Endometrium (tissue), 2 donors: ENCODE results near the gene NLN.
"Not testable (repeated sequence)": the region's sequence is repeated elsewhere in the genome, so short reads cannot be mapped to it uniquely, and the experiment has no call there.

Experiments used
- FAIRE-seq: peaks from 2 replicates; lab custom pipeline; 2012; peaks lifted over from hg19 to GRCh38; lab: Jason Lieb, UNC
- donor health status: control.
- donor health status: control.

Gene NLN

DNA sequence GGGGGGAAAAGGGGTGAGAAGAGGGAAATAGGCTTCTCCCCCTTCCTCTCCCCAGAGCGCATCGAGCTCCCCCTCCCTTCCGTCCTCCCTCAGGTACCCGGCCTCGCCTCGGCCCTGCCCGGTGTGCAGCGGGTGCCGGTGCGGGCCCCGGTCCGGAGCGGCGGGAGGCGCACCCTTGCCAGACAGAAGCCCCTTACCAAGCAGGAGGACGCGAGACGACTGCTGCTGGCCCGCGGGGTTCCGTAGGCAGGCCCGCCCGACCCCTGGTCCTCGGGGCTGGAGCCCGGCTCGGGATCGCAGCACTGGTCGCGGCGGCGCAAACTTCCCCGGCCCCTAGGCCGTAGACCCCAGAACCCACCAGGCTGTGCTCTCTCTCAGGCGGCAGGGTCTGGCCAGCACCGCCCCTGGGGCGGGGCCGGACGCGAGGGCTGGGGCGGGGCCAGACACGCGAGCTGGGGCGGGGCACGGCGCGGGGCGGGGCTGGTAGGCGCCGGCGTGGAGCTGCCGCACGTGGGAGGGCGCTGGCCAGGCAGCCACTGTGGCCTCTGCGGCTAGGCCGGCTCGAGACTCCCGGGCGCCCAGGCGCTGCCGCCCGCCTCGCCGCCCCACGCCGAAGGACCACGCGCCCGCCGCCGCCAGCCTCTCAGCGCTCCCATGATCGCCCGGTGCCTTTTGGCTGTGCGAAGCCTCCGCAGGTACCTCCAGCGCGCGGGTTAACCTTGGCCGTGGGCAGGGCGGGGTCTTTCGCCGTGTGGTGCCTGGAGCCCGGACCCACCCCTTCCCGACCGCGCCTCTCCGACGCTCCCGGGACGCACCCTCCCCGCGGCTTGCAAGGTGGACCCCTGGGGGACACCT, at the start of gene NLN, which contains the start of gene SGTB:
Gene NLN (plus strand): TSS at position 486 of the 855 bp plus-strand sequence. CDS start 169 bp downstream, at position 655.
Gene SGTB (minus strand): TSS at position 390 of the 855 bp plus-strand sequence. CDS start 1,302 bp downstream, outside the sequence.
- FAIRE-seq, result no peak

- FAIRE-seq, result no peak
Measured at GRCh38 chr5:65672796-65673195, 49.2 kb upstream of the NLN start.

- no peak for FAIRE-seq
Measured at GRCh38 chr5:65674749-65675148, 47.3 kb upstream of the NLN start.

DNA sequence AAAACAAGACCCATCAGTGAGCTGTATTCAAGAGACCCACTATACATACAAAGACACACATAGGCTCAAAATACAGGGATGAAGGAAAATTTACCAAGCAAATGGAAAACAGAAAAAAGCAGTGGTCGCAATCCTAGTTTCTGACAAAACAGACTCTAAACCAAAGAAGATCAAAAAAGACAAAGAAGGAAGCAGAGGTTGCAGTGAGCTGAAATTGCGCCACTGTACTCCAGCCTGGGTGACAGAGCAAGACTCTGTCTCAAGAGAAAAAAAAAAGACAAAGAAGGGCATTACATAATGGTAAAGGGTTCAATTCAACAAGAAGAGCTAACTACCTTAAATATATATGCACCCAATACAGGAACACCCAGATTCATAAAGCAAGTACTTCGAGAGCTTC, 45.9 kb upstream of the NLN start:
- FAIRE-seq, result not testable (repeated sequence)

GRCh38 chr5:65682148-65682547, 39.9 kb upstream of the NLN start:
- FAIRE-seq, result no peak

DNA sequence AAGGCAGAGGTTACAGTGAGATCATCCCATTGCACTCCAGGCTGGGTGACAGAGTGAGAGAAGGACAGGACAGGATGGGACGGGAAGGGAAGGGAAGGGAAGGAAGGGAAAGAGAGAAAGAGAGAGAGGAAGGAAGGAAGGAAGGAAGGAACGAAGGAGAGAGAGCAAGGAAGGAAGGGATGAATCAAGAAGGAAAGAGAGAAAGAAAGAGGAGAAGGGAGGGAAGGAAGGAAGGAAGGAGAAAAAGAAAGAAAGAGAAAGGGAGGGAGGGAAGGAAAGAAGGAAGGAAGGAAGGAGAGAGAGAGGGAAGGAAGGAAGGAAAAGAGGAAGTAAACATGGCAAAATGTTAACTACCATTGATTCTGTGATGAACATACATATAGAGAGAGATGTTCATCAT, 28.9 kb upstream of the NLN start:
- FAIRE-seq, result no peak

GRCh38 chr5:65695162-65695755, 26.7 kb upstream of the NLN start:
- no peak for FAIRE-seq

DNA sequence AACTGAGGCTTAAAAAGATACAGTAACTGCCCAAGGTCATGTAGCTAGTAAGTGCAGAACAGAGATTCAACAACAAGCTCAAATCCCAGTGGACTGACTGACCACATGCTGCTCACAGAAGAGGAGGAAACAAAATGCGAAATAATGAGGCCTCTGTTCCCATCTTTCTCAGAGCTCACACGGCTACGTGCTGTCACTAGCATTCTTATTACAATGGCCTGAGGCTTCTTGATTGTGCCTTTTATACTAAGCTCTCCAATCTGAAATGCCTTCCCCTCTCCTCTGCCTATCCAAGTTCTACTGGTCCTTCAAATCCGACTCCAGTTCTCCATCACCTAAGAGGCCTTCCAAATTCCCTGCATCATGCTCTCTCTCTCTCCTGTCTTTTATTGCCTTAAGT, 26.1 kb upstream of the NLN start:
- FAIRE-seq, result no peak

DNA sequence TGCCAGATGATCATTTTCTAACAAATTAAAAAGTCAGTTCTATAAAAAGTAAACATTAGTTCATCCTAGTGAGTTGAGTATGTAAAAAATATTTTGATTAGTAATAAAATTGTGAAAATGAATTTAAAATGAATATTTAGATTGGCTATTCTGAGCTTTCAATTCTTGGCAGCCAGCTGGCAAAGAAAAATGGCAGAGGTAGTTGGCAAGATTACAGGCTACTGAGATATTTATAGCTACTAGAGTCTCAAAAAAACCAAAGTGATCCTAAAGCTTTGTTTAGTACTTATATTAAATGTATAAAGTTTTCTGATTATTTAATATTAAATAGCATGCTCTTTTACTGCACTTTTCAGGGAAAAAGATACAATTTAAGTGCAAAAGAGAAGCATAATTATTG, 25.1 kb upstream of the NLN start:
- no peak for FAIRE-seq

- FAIRE-seq, result no peak
Measured at GRCh38 chr5:65699338-65699737, 22.7 kb upstream of the NLN start.

GRCh38 chr5:65702036-65702435, 20.0 kb upstream of the NLN start:
- no peak for FAIRE-seq

DNA sequence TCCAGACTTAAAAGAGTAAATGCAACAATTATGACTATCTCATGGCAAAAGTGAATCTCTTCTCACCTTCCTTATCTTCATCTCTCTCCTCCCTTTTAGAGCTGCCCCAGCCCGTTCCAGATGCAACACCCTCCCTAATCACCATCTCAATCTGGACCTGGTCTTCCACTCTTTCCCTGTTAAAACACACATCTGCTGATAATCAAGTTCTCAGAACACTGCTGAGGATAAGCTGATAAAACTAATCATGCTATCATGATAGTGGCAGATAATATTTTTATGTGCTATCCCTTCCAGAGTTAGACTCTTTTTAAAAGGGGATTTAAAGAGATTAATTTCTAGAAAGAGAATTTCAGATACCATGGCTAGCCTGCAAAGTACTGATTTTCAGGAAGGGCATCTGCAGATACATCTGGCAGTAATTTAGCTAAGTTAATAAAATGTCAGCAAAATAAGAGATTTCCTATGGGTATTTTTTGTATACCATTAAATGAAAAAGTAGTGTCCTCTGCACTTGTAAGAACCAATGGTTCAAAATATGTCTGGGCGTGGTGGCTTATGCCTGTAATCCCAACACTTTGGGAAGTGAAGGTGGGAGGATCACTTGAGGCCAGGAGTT, 17.3 kb upstream of the NLN start:
- no peak for FAIRE-seq

DNA sequence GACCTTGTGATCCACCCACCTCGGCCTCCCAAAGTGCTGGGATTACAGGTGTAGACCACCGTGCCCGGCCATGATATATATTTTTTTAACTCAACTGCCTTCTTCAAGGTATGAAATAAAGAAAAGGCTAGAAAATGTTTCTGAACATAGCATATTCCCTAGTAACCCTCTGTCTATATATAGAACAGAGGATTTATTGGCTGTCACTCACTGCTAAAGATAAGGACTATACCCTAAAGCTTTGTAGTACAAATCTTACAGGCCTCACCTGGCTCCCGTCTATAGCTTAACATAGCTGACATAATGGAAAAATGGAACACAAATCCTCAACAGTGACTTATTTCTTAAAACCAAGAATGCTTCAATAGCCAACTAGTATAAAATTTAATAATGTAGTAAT, 14.3 kb upstream of the NLN start:
- FAIRE-seq, result no peak

GRCh38 chr5:65708145-65708544, 13.9 kb upstream of the NLN start:
- no peak for FAIRE-seq

- no peak for FAIRE-seq
Measured at GRCh38 chr5:65718576-65719310, 3.3 kb upstream of the NLN start.

DNA sequence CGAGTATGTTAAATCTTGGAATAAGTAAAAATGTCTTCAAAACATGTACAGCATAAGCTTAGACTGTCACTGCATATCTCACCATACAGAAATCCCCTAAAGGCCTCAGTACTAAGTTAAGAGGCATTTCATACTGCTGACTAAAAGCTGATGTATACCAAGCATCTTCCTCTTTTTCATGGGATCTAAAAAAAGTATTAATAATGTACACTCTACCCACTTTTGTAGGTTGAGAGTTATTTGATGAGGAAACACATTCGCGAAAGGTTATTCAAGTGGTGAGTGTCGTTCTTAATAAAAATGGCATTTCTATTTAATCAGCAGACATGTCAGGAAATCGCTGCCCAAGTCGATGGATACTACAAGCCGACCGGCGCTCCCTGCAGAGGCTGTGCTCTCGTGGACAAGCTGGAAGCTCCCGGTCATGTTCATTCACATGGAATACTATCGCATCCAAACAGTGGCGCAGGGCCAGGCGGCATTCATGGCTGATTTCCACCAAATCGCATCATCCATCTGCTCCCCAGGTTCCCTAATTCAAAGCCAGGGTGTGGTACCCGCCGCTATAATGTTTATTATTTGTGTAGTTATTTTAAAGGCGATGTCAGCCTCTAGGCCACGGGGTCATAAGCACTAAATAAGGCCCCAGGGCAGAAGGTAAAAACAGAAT, 820 bp upstream of the NLN start:
- FAIRE-seq, result no peak

- no peak for FAIRE-seq
Measured at GRCh38 chr5:65722575-65723403, 784 bp downstream of the NLN start.

DNA sequence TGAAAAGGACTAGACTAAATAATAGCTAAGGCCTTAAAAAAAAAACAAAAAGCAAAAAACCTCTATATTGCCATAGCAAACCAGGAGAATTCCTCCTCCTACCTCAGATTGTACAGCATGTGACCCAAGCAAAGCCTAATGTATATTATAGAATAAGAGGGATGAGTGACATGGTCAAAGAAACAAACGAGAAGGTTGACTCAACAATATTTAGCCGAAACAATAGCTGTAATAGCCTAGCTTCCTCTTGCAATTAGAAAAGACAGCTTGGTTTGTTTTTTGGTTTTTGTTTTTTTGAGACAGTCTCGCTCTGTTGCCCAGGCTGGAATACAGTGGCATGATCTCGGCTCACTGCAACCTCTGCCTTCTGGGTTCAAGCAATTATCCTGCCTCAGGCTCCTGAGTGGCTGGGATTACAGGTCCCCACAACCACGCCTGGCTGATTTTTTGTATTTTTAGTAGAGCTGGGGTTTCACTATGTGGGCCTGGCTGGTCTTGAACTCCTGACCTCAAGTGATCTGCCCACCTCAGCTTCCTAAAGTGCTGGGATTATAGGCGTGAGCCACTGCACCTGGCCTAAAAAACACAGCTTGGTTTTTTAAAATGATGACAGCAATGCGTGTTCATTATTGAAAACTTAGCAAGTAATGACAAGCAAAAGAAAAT, 5.6 kb downstream of the NLN start:
- no peak for FAIRE-seq

DNA sequence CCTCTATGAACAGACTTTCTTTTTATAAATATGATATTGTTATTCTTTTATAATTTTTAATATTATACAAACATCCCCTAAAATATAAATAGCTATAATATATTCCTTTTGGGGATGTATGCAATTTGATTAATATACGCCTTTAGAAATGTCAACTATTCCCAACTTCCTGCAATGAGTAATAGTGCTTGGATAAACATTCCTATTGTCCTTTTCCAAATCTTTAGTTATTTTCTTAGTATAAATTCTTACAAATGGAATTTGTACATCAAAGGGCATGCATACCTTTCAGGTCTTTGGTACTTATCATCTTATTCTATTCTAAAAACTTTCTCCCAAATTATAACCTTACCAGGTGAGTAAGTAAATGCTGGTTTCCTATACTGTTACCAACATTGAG, 6.2 kb downstream of the NLN start:
- no peak for FAIRE-seq

GRCh38 chr5:65730910-65731309, 8.9 kb downstream of the NLN start:
- no peak for FAIRE-seq
